ENCODE measurements around the gene SDF4.

The SDF4 gene

GRCh38 chr1:1175221-1176062 lies 56.4 kb downstream of the SDF4 start:
- DNase-seq, result no peak

GRCh38 chr1:1173793-1174415 lies 57.9 kb downstream of the SDF4 start, which contains the start of gene TTLL10:
TTLL10 (plus strand) TSS chr1:1173880; CDS start chr1:1179216, 5,336 bp downstream.
- DNase-seq, result peak; percentile 78

- DNase-seq, result no peak
Measured at GRCh38 chr1:1173061-1173792, 58.6 kb downstream of the SDF4 start.

- DNase-seq, result peak; percentile 56
Measured at GRCh38 chr1:1171546-1172340, 60.1 kb downstream of the SDF4 start.

GRCh38 chr1:1171161-1171545 lies 60.6 kb downstream of the SDF4 start:
- no peak for DNase-seq

GRCh38 chr1:1170215-1171091 lies 61.3 kb downstream of the SDF4 start:
- DNase-seq, result no peak

GRCh38 chr1:1169429-1170214 lies 62.2 kb downstream of the SDF4 start:
- no peak for DNase-seq

GRCh38 chr1:1168451-1169411 lies 63.1 kb downstream of the SDF4 start:
- DNase-seq, result no peak

- DNase-seq, result no peak
Measured at GRCh38 chr1:1167841-1168450, 63.9 kb downstream of the SDF4 start.

GRCh38 chr1:1167398-1167821 lies 64.4 kb downstream of the SDF4 start:
- no peak for DNase-seq

Data from CD4-positive, alpha-beta T cell treated with Interleukin-12 subunit alpha and Interleukin-12 subunit beta, for 1 hour (primary cell).